ENCODE results near the gene SUSD2. TPM values are rescaled to one million over a fixed set of nuclear protein-coding genes. Genes with fewer than 3 reads are reported as not detected.

SUSD2 gene
- total and polyA plus RNA-seq, 2 of the 8 experiments (the other 6 are each of a cell fraction or from before 2014, with no cell fraction given), result 2.0 to 4.8 TPM

GRCh38 chr22:24156913-24157821 is 24.1 kb upstream of the SUSD2 start (continued):
- TF ChIP-seq RAD21 (IDR thresholded peaks at IDR 0.05 in 1 of 2, conservative IDR thresholded peaks at IDR 0.05 in 1 of 2; ENCODE audit: low read depth in 2 of 2, low read length in 2 of 2) (peak in 1 of 2 experiments; percentile 37; a peak in 2 of 4 replicates), KDM5A (IDR thresholded peaks at IDR 0.05; ENCODE audit: low read length) (no peak), SIRT6 (IDR thresholded peaks at IDR 0.05; ENCODE audit: low read length) (no peak), BACH1 (IDR thresholded peaks at IDR 0.05; ENCODE audit: low read length) (peak; percentile 75; the same call in 1 of the 2 replicates), USF2 (IDR thresholded peaks at IDR 0.05; ENCODE audit: low read length) (no peak), SIN3A (conservative IDR thresholded peaks at IDR 0.05 in 1 of 2, IDR thresholded peaks at IDR 0.05 in 1 of 2; ENCODE audit: low read depth in 1 of 2, low read length in 2 of 2) (peak in 1 of 2 experiments; percentile 76; a peak in 2 of 4 replicates), NANOG (IDR thresholded peaks at IDR 0.05; ENCODE audit: insufficient read depth, low read depth, low read length, poor library complexity, severe bottlenecking) (peak; percentile 42), TBP (IDR thresholded peaks at IDR 0.05; ENCODE audit: low read depth, low read length) (0 out of 2 replicates have a peak, but pooled peaks have one; percentile 27), SP1 (IDR thresholded peaks at IDR 0.05; ENCODE audit: low read depth, low read length) (0 out of 2 replicates have a peak, but pooled peaks have one; percentile 33), HDAC2 (IDR thresholded peaks at IDR 0.05; ENCODE audit: borderline replicate concordance in 1 of 2, low read depth in 2 of 2, low read length in 2 of 2) (peak; percentile 66 to 88; a peak in 2 of 4 replicates), POU5F1 (IDR thresholded peaks at IDR 0.05; ENCODE audit: low read depth, low read length) (no peak), YY1 (IDR thresholded peaks at IDR 0.05; ENCODE audit: low read depth, low read length) (0 out of 2 replicates have a peak, but pooled peaks have one; percentile 11), CHD2 (IDR thresholded peaks at IDR 0.05; ENCODE audit: low read length) (0 out of 2 replicates have a peak, but pooled peaks have one; percentile 42), EGR1 (IDR thresholded peaks at IDR 0.05; ENCODE audit: borderline replicate concordance, low read depth, low read length) (peak; percentile 95)
